AG09309 (cell line): Measurements from ENCODE around the gene KLF5.

Source experiments
- DNase-seq: peaks from one replicate; pipeline ENCODE4 v3.0.0-alpha.2; 2010; ENCODE audit warnings: low read depth
- H3K4me3 ChIP-seq: 2 replicates; pipeline ENCODE4 v1.5.1; 2011; ENCODE audit warnings: mild to moderate bottlenecking, low read depth, low read length, moderate library complexity; ENCODE audit not compliant: control insufficient read depth
- TF ChIP-seq, protein P1 (sequence below): IDR thresholded peaks from 2 replicates; pipeline ENCODE4 v1.5.1; 2011; ENCODE audit warnings: mild to moderate bottlenecking, low read depth, low read length, inconsistent platforms; ENCODE audit not compliant: insufficient read depth, control insufficient read depth; ENCODE audit errors: missing control alignments

KLF5 gene

DNA sequence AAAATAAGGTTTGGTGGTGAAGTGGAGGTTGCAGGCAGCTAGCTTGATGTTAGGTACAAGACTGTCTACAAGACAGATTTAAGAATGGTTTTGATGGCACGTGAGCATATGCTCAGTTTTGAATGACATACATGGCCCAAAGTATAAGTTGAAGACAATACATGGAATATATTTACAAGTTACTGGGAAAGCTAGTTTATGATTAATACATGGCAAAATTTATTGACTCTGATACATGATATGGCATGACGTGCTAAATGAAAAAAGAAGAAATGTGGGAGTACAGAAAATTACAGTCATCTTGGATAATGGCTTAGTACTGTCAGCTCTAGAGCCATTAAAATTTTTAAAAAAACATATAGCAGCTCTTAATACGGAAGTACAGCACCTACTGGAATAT, 4.4 kb downstream of the KLF5 start:
- TF ChIP-seq, protein P1, sequence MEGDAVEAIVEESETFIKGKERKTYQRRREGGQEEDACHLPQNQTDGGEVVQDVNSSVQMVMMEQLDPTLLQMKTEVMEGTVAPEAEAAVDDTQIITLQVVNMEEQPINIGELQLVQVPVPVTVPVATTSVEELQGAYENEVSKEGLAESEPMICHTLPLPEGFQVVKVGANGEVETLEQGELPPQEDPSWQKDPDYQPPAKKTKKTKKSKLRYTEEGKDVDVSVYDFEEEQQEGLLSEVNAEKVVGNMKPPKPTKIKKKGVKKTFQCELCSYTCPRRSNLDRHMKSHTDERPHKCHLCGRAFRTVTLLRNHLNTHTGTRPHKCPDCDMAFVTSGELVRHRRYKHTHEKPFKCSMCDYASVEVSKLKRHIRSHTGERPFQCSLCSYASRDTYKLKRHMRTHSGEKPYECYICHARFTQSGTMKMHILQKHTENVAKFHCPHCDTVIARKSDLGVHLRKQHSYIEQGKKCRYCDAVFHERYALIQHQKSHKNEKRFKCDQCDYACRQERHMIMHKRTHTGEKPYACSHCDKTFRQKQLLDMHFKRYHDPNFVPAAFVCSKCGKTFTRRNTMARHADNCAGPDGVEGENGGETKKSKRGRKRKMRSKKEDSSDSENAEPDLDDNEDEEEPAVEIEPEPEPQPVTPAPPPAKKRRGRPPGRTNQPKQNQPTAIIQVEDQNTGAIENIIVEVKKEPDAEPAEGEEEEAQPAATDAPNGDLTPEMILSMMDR, result no peak
- no peak for DNase-seq

DNA sequence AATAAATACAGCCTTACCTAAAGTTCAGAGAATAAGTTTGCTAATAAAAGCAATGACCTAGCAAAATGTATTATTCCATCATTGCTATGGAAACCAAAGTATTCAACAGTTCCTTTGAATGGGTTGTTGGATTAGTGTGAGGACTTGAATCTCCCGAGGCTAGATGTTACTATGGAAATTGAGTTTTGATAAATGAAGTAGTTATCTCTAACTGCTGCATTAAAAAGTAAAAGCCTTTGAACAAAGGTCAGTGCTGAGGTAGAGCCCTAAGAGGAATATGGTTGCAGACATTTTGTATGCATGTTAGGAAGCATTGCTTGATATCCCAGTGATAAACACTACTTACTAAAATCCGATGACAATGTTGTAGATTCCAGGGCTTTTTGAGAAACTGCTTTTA, 6.2 kb downstream of the KLF5 start:
- TF ChIP-seq, protein P1, result no peak
- H3K4me3 ChIP-seq, result no peak overlapping the region
- DNase-seq, result no peak

More for the DNA sequence above, 4.4 kb downstream of the KLF5 start:
- no peak overlapping the region for H3K4me3 ChIP-seq

DNA sequence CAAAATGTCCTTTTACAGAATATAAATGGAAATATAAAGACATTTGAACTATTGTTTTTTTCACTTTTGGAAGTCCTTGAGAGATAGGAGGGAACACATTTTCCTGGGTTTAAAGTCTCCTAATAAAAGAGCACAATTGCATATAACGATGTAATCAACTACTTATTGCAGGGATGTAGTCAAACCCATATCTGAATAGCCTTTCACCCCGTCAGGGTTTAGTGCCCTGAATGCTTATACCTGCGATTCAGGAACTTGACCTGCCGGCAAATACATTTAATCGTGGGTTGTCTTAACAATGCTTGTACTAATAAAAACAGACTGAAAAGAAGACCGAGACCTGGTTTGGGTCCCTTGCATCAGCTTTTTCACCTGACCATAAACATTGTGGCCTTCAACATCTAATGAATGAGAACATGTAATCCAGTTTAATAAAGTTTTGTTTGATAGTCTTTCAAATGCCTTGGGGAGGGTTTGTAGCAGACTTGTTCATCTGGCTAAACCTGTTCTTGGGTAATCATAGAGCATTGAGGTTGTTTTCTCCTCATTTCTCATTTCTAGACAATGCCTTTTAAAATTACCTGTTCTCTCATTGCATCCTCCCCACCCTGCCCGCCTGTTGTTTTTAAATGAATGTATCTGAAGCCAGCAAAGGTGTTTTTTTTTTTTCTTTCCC, 7.0 kb downstream of the KLF5 start:
- DNase-seq, result no peak
- H3K4me3 ChIP-seq, result no peak overlapping the region
- TF ChIP-seq, protein P1, result no peak

DNA sequence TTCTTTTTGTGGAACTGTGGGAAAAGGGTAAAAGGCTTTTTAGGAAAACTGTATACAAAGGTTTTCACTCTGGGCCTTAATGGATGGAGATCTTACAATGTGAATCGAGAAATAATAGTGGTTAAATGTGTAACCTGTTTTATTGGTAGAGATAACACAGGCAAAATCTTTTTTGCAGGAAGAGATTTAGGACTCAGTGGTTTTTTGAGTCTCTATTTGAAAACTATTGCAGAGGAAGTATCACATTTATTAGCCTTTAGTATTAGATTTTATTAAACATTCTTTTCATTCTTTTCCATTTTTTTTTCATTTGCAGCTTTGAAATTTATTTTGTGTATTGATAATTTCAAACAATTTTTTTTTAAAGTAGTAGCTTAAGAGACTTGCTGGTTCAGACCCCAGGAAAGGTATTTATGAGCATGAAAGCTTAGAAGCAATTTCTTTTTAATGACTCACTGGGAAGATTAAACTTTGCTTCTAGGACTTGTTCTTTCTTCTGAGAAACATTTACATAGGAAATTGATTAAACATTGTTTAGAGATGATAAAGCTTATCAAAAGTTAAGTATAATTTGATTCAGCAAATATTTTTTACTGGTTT, 10.5 kb downstream of the KLF5 start:
- peak; percentile 21 for DNase-seq
- H3K4me3 ChIP-seq, result no peak overlapping the region
- TF ChIP-seq, protein P1, result no peak

DNA sequence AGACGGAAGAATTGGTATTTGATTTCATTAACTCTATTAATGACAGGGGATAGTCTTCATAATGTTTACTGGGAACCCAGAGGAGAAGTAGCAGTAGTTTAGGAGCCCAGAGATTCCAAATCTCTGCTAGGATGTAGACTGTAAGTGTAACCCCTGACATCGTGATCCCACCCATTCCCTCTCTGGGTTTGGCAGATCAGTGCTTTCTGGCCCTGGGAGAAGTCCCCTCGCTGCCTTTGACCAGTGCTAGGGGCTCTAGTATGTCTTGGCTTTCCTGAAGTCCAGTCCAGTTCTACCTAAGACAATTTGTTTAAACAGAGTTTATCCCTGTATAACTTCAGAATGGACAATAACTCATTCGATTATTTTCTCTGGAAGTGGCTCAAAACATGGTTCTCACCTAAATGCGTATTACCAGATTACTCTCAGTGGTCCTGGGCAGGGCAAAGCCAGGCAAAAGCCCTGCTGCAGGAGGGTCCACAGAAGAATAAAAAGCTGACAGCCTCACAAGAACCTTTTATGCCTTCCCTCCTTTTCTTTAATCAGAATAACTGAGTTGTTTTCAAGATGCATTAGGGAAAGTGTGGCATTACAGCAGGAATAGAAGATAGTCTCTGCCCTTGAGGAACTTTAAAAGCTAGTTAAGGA, 11.8 kb downstream of the KLF5 start:
- no peak for DNase-seq
- TF ChIP-seq, protein P1, result no peak
- H3K4me3 ChIP-seq, result no peak overlapping the region

DNA sequence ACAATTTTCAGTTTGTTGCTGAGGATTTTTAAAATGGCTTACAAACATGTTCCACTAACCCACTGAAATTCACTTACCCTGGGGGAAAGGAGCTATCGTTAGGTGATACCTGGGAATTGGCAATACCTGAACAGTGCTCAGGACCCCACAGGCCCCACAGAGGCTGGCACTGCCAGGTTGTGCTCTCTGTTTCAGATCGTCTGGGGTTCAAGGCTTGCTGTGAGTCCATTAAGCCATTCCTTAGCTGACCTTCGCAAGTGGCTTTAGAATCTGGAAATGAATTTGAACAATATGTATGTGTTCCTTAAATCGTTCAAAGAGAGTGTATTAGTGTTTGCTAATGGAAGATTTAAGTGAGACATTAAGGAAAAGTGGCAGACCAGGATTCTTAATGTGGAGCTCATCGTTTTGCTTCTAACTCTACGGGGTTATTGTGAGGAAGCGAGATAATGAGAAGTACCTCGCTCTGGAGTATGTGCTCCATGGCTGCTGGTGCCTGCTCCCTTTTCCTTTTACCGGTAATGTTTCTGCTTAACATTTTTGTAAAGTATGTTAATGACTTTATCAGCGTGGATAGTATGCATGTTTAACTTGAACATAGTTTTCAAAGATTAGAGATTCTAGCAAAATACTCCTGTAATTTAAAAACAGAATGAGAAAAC, 13.6 kb downstream of the KLF5 start:
- no peak for DNase-seq
- no peak overlapping the region for H3K4me3 ChIP-seq
- TF ChIP-seq, protein P1, result no peak
